IMR-90 (cell line): ENCODE data around the gene SPAG8.

Experiments
- BHLHE40 ChIP-seq: fragments of 150-350 bp; IDR thresholded peaks from 2 replicates; pipeline ENCODE4 v1.6.1; 2016; ENCODE audit warnings: mild to moderate bottlenecking, low read depth, low read length
- CEBPB ChIP-seq: IDR thresholded peaks from 2 replicates; pipeline ENCODE4 v1.6.1; 2012; ENCODE audit warnings: low read depth, low read length, improper control_type of control experiment
- POLR2A ChIP-seq: IDR thresholded peaks from 2 replicates; pipeline ENCODE4 v1.6.1; 2012; ENCODE audit warnings: mild to moderate bottlenecking, low read depth, low read length
- RAD21 ChIP-seq: IDR thresholded peaks from 2 replicates; pipeline ENCODE4 v1.6.1; 2012; ENCODE audit warnings: low read length, improper control_type of control experiment
- RCOR1 ChIP-seq: IDR thresholded peaks from 2 replicates; pipeline ENCODE4 v1.6.1; 2012; ENCODE audit warnings: mild to moderate bottlenecking, low read length, improper control_type of control experiment; ENCODE audit not compliant: insufficient replicate concordance
- RFX5 ChIP-seq: IDR thresholded peaks from 2 replicates; pipeline ENCODE4 v1.8.0; 2012; ENCODE audit warnings: low read depth, mild to moderate bottlenecking, low read length, moderate library complexity
- SMC3 ChIP-seq: fragments of 150-350 bp; IDR thresholded peaks from 2 replicates; pipeline ENCODE4 v1.6.1; 2016; ENCODE audit warnings: low read depth, mild to moderate bottlenecking, antibody characterized with exemption, low read length, moderate library complexity
- TF ChIP-seq, protein P1 (sequence below): conservative IDR thresholded peaks from 2 replicates; pipeline ENCODE4 v1.5.1; 2012; ENCODE audit warnings: mild to moderate bottlenecking, low read depth, low read length, improper control_type of control experiment
- TF ChIP-seq, protein P2 (sequence below): fragments of 150-350 bp; IDR thresholded peaks from 2 replicates; pipeline ENCODE4 v1.6.1; 2017; ENCODE audit warnings: mild to moderate bottlenecking, antibody characterized with exemption, low read length, low read depth
- TF ChIP-seq, protein P3 (sequence below): fragments of 150-350 bp; IDR thresholded peaks from 2 replicates; pipeline ENCODE4 v1.6.1; 2016; ENCODE audit warnings: low read depth, mild to moderate bottlenecking, low read length, moderate library complexity, borderline replicate concordance

DNA sequence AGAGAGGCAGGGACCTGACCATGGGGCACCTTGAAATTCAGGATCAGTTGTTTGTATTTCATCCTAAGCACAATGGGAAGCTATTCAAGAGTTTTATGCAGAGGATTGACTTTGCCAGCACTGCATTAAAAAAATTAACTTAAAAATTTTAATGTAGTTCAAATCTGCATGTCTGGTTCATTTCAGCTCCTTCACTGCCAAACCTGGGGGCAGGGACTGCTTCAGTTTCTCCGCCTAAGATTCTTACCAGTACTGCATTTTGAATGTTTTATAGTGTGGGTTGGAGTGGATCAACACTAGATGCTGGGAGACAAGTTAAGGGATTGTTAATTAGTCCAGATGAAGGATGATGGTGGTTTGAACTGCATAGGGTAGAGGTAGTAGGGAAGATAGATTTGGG is 42.3 kb downstream of the SPAG8 start:
- TF ChIP-seq, protein P1, sequence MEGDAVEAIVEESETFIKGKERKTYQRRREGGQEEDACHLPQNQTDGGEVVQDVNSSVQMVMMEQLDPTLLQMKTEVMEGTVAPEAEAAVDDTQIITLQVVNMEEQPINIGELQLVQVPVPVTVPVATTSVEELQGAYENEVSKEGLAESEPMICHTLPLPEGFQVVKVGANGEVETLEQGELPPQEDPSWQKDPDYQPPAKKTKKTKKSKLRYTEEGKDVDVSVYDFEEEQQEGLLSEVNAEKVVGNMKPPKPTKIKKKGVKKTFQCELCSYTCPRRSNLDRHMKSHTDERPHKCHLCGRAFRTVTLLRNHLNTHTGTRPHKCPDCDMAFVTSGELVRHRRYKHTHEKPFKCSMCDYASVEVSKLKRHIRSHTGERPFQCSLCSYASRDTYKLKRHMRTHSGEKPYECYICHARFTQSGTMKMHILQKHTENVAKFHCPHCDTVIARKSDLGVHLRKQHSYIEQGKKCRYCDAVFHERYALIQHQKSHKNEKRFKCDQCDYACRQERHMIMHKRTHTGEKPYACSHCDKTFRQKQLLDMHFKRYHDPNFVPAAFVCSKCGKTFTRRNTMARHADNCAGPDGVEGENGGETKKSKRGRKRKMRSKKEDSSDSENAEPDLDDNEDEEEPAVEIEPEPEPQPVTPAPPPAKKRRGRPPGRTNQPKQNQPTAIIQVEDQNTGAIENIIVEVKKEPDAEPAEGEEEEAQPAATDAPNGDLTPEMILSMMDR = no peak
- TF ChIP-seq, protein P2, sequence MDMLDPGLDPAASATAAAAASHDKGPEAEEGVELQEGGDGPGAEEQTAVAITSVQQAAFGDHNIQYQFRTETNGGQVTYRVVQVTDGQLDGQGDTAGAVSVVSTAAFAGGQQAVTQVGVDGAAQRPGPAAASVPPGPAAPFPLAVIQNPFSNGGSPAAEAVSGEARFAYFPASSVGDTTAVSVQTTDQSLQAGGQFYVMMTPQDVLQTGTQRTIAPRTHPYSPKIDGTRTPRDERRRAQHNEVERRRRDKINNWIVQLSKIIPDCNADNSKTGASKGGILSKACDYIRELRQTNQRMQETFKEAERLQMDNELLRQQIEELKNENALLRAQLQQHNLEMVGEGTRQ = no peak
- TF ChIP-seq RFX5 (no peak), POLR2A (no peak), CEBPB (no peak), SMC3 (no peak), RAD21 (no peak), BHLHE40 (no peak), RCOR1 (no peak)
- TF ChIP-seq, protein P3, sequence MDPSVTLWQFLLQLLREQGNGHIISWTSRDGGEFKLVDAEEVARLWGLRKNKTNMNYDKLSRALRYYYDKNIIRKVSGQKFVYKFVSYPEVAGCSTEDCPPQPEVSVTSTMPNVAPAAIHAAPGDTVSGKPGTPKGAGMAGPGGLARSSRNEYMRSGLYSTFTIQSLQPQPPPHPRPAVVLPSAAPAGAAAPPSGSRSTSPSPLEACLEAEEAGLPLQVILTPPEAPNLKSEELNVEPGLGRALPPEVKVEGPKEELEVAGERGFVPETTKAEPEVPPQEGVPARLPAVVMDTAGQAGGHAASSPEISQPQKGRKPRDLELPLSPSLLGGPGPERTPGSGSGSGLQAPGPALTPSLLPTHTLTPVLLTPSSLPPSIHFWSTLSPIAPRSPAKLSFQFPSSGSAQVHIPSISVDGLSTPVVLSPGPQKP = no peak
